Activated CD8-positive, alpha-beta memory T cell treated with anti-CD3 and anti-CD28 coated beads, Interleukin-2, amount 50 U/mL, for 1 hour (primary cell): Measurements from ENCODE around the gene KDM1B.
"Not testable (repeated sequence)": the region's sequence is repeated elsewhere in the genome, so short reads cannot be mapped to it uniquely, and the experiment has no call there.

Source experiments
- DNase-seq: peaks from one replicate; pipeline ENCODE4 v3.0.0-alpha.2; 2020; ENCODE audit errors: extremely low read depth

The KDM1B gene

GRCh38 chr6:18189196-18189595 is 34.0 kb downstream of the KDM1B start:
- no peak for DNase-seq

GRCh38 chr6:18192026-18192425 is 36.8 kb downstream of the KDM1B start:
- no peak for DNase-seq

GRCh38 chr6:18203786-18204185 is 48.6 kb downstream of the KDM1B start:
- DNase-seq: no peak

GRCh38 chr6:18204691-18205090 is 49.5 kb downstream of the KDM1B start:
- DNase-seq: no peak

GRCh38 chr6:18206591-18206990 is 51.4 kb downstream of the KDM1B start:
- DNase-seq: no peak

- no peak for DNase-seq
These were observed 52.2 kb downstream of the KDM1B start for GRCh38 chr6:18207438-18207837.

GRCh38 chr6:18207949-18208348 is 52.7 kb downstream of the KDM1B start:
- no peak for DNase-seq

- DNase-seq: not testable (repeated sequence)
These were observed 53.6 kb downstream of the KDM1B start for GRCh38 chr6:18208778-18209177.

GRCh38 chr6:18209539-18210197 is 54.4 kb downstream of the KDM1B start:
- DNase-seq: no peak

GRCh38 chr6:18210707-18211106 is 55.5 kb downstream of the KDM1B start:
- DNase-seq: no peak

- no peak for DNase-seq
These were observed 56.1 kb downstream of the KDM1B start for GRCh38 chr6:18211338-18211737.

GRCh38 chr6:18212231-18212630 is 57.0 kb downstream of the KDM1B start:
- DNase-seq: no peak

- no peak for DNase-seq
These were observed 58.2 kb downstream of the KDM1B start for GRCh38 chr6:18213439-18213838.

GRCh38 chr6:18214003-18214402 is 58.8 kb downstream of the KDM1B start:
- DNase-seq: no peak

GRCh38 chr6:18215436-18215835 is 60.2 kb downstream of the KDM1B start:
- DNase-seq: no peak

GRCh38 chr6:18216411-18216810 is 61.2 kb downstream of the KDM1B start:
- DNase-seq: no peak

- no peak for DNase-seq
These were observed 63.0 kb downstream of the KDM1B start for GRCh38 chr6:18218233-18218632.

- DNase-seq: no peak
These were observed 64.4 kb downstream of the KDM1B start for GRCh38 chr6:18219591-18219990.

- DNase-seq: no peak
These were observed 66.0 kb downstream of the KDM1B start for GRCh38 chr6:18221288-18221615.

GRCh38 chr6:18226451-18227105 is 71.4 kb downstream of the KDM1B start:
- DNase-seq: not testable (repeated sequence)

- not testable (repeated sequence) for DNase-seq
These were observed 71.9 kb downstream of the KDM1B start for GRCh38 chr6:18227166-18227565.

GRCh38 chr6:18228590-18228989 is 73.4 kb downstream of the KDM1B start:
- not testable (repeated sequence) for DNase-seq

- DNase-seq: not testable (repeated sequence)
These were observed 76.6 kb downstream of the KDM1B start for GRCh38 chr6:18231856-18232255.

- not testable (repeated sequence) for DNase-seq
These were observed 78.5 kb downstream of the KDM1B start for GRCh38 chr6:18233770-18234169.
